Fibroblast of peridontal ligament (primary cell): ENCODE results near the gene PLD4.

Experiments
- DNase-seq: peaks from one replicate; pipeline ENCODE4 v3.0.0-alpha.2; 2010; ENCODE audit errors: extremely low read depth

The PLD4 gene

GRCh38 chr14:104956290-104956890 lies 31.7 kb downstream of the PLD4 start:
- DNase-seq: no peak

GRCh38 chr14:104957146-104958113 lies 32.8 kb downstream of the PLD4 start:
- no peak for DNase-seq

GRCh38 chr14:104964546-104964945 lies 39.9 kb downstream of the PLD4 start:
- no peak for DNase-seq

- no peak for DNase-seq
Measured at GRCh38 chr14:104965561-104966231, 41.0 kb downstream of the PLD4 start.

- no peak for DNase-seq
Measured at GRCh38 chr14:104966261-104966865, 41.7 kb downstream of the PLD4 start.

- no peak for DNase-seq
Measured at GRCh38 chr14:104966981-104967385, 42.3 kb downstream of the PLD4 start.

GRCh38 chr14:104967386-104968152 lies 42.9 kb downstream of the PLD4 start:
- DNase-seq: no peak

- DNase-seq: peak; percentile 30
Measured at GRCh38 chr14:104968153-104968527, 43.5 kb downstream of the PLD4 start.

- DNase-seq: peak; percentile 48
Measured at GRCh38 chr14:104968541-104969401, 44.1 kb downstream of the PLD4 start.

GRCh38 chr14:104969741-104970230 lies 45.1 kb downstream of the PLD4 start:
- no peak for DNase-seq

GRCh38 chr14:104970231-104971068 lies 45.8 kb downstream of the PLD4 start:
- DNase-seq: peak; percentile 54

GRCh38 chr14:104971447-104972240 lies 47.0 kb downstream of the PLD4 start:
- no peak for DNase-seq

GRCh38 chr14:104972301-104973134 lies 47.8 kb downstream of the PLD4 start:
- no peak for DNase-seq

GRCh38 chr14:104973135-104973384 lies 48.4 kb downstream of the PLD4 start:
- peak; percentile 91 for DNase-seq

GRCh38 chr14:104973385-104974145 lies 48.9 kb downstream of the PLD4 start:
- peak; percentile 76 for DNase-seq

- DNase-seq: no peak
Measured at GRCh38 chr14:104974146-104974541, 49.5 kb downstream of the PLD4 start.
